Measurements from ENCODE around the gene GPC5. TPM values are rescaled to one million over a fixed set of nuclear protein-coding genes. Genes with fewer than 3 reads are reported as not detected.

Gene GPC5
- total RNA-seq, 1 donor from 2014 or later: 10.2 TPM

DNA sequence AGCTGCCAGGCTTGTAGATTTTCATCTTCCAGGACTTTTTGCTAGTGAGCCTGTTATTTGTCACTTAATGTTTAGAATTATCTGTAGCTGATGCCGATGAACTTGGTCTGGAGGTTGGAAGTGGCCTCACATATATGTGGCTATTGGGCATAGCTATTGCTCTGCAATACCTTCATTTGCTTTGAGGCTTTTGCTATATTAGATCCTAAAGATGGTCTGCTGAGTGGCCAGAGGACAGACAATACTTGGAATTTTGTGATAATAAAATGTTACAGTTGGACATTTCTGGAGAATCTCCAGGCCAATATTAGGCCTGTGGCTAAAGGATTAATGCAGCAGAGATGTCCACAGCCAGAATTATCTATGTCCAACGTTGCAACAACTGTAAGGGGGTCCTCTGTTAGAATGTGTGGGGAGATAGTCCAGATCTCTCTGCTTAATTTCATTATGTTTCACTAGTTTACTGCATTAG lies 222.3 kb downstream of the GPC5 start:
- Mint-ChIP-seq H3K9me3 (ENCODE audit: unreplicated experiment) (no peaks in the 10 kb centered on the region), H3K4me3 (ENCODE audit: unreplicated experiment) (no peak overlapping the region), H3K27ac (ENCODE audit: unreplicated experiment) (no peak overlapping the region), H3K4me1 (ENCODE audit: low read depth, unreplicated experiment) (no peaks in the 10 kb centered on the region), H3K36me3 (ENCODE audit: unreplicated experiment) (no peaks in the 10 kb centered on the region), H3K27me3 (ENCODE audit: unreplicated experiment) (no peaks in the 10 kb centered on the region)
- no peak for DNase-seq
- TF ChIP-seq, protein P1, sequence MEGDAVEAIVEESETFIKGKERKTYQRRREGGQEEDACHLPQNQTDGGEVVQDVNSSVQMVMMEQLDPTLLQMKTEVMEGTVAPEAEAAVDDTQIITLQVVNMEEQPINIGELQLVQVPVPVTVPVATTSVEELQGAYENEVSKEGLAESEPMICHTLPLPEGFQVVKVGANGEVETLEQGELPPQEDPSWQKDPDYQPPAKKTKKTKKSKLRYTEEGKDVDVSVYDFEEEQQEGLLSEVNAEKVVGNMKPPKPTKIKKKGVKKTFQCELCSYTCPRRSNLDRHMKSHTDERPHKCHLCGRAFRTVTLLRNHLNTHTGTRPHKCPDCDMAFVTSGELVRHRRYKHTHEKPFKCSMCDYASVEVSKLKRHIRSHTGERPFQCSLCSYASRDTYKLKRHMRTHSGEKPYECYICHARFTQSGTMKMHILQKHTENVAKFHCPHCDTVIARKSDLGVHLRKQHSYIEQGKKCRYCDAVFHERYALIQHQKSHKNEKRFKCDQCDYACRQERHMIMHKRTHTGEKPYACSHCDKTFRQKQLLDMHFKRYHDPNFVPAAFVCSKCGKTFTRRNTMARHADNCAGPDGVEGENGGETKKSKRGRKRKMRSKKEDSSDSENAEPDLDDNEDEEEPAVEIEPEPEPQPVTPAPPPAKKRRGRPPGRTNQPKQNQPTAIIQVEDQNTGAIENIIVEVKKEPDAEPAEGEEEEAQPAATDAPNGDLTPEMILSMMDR (IDR thresholded peaks at IDR 0.05; ENCODE audit: partially characterized antibody, unreplicated experiment): no peak

GRCh38 chr13:91621161-91621560 lies 222.7 kb downstream of the GPC5 start:
- Mint-ChIP-seq H3K4me3 (ENCODE audit: unreplicated experiment) (no peak overlapping the region), H3K27me3 (ENCODE audit: unreplicated experiment) (no peaks in the 10 kb centered on the region), H3K4me1 (ENCODE audit: low read depth, unreplicated experiment) (no peaks in the 10 kb centered on the region), H3K36me3 (ENCODE audit: unreplicated experiment) (no peaks in the 10 kb centered on the region), H3K27ac (ENCODE audit: unreplicated experiment) (no peak overlapping the region), H3K9me3 (ENCODE audit: unreplicated experiment) (no peaks in the 10 kb centered on the region)
- DNase-seq: no peak
- TF ChIP-seq, protein P1 (IDR thresholded peaks at IDR 0.05; ENCODE audit: partially characterized antibody, unreplicated experiment): no peak

DNA sequence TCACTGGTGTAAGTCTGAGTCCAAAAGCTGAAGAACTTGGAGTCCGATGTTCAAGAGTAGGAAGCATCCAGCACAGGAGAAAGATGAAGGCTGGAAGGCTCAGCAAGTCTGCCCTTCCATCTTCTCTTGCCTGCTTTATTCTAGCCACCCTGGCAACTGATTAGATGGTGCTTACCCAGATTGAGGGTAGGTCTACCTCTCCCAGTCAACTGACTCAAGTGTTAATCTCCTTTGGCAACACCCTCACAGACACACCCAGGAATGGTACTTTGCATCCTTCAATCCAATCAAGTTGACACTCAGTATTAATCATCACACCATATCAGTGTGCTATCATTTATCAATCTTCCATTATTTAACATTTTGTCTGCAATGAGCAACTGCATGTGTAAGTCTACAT lies 223.5 kb downstream of the GPC5 start:
- TF ChIP-seq, protein P1 (IDR thresholded peaks at IDR 0.05; ENCODE audit: partially characterized antibody, unreplicated experiment): no peak
- Mint-ChIP-seq H3K27me3 (ENCODE audit: unreplicated experiment) (no peaks in the 10 kb centered on the region), H3K27ac (ENCODE audit: unreplicated experiment) (no peak overlapping the region), H3K4me1 (ENCODE audit: low read depth, unreplicated experiment) (no peaks in the 10 kb centered on the region), H3K4me3 (ENCODE audit: unreplicated experiment) (no peak overlapping the region), H3K36me3 (ENCODE audit: unreplicated experiment) (no peaks in the 10 kb centered on the region), H3K9me3 (ENCODE audit: unreplicated experiment) (no peaks in the 10 kb centered on the region)
- DNase-seq: no peak

DNA sequence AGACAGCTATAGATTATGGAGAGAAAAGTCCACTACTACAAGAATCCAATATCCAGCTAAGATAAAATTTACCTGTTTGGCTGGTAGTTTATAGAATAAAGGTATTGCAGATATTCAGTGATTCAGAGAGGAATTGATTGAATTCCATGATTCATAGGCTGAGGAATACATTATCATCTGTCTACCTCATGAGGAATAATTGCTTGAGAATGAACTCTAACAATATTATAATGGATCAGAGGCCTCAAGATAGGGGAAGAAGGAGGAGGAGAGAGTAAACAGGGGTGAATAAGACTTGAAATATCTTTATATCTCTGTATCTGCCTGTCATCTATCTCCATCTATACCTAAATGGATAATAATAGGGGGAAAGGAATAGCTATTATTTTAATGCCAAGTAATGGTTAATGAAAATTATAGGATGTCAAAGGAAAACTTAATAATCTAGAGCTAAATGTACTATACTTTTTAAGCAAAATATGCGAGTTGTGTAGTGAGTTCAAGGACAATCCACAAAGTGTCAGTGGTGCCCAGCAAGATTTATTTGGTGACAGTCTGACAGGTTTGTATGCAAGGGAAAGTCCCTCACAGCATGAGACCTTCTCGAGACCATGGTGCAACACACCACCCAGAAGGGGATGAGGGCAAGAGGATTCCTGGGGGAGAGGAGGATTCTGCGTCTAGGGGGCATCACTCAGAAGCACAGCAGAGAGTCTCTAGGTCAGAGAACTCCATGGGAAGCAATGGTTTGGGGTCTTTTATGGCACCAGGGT lies 224.5 kb downstream of the GPC5 start:
- Mint-ChIP-seq H3K36me3 (ENCODE audit: unreplicated experiment) (no peaks in the 10 kb centered on the region), H3K9me3 (ENCODE audit: unreplicated experiment) (no peaks in the 10 kb centered on the region), H3K27me3 (ENCODE audit: unreplicated experiment) (no peaks in the 10 kb centered on the region), H3K27ac (ENCODE audit: unreplicated experiment) (no peak overlapping the region), H3K4me3 (ENCODE audit: unreplicated experiment) (no peak overlapping the region), H3K4me1 (ENCODE audit: low read depth, unreplicated experiment) (no peaks in the 10 kb centered on the region)
- DNase-seq: no peak
- TF ChIP-seq, protein P1 (IDR thresholded peaks at IDR 0.05; ENCODE audit: partially characterized antibody, unreplicated experiment): no peak

DNA sequence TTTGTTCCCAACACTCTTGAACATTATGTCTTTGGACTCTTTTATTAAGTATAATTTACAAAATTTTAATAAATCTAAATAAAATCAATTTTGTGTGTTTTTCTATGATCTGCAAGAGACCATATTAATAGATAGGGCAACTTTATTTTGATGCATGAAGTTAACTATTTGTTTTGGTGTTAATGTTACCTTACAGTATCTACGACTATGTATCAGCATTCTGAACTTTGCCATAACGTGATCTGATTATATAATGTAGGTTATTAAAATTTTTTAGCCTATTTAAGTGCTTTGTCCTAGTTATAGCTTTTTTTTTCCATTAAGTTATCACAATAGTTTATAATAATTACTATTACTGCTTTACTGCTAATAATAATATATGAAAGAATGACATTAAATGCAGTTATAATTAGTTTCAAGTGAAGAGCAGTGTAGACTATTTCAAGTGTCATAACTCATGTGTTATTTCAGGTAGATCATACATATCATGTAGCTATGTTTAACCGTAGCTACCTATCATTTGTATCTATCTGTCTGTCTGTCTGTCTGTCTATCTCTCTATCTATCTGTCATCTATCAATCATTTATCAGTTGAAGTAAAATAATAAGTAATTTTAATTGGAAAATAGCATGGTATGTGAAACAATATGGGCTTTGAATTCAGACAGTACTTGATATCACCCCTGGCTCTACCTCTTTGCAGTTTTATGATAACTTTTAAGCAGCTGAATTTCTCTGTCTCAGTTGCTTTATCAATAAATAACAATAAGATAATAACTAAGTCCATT lies 229.7 kb downstream of the GPC5 start:
- H3K27ac Mint-ChIP-seq (ENCODE audit: unreplicated experiment): no peak overlapping the region

More for the DNA sequence above, 229.7 kb downstream of the GPC5 start:
- TF ChIP-seq, protein P1 (IDR thresholded peaks at IDR 0.05; ENCODE audit: partially characterized antibody, unreplicated experiment): no peak
- no peaks in the 10 kb centered on the region for H3K9me3 Mint-ChIP-seq (ENCODE audit: unreplicated experiment)
- DNase-seq: no peak
- no peaks in the 10 kb centered on the region for H3K36me3 Mint-ChIP-seq (ENCODE audit: unreplicated experiment)
- no peak overlapping the region for H3K4me3 Mint-ChIP-seq (ENCODE audit: unreplicated experiment)
- no peaks in the 10 kb centered on the region for H3K27me3 Mint-ChIP-seq (ENCODE audit: unreplicated experiment)
- H3K4me1 Mint-ChIP-seq (ENCODE audit: low read depth, unreplicated experiment): no peaks in the 10 kb centered on the region

Data from glutamatergic neuron (in vitro differentiated cells).